RWPE2 (cell line): ENCODE results near the gene FAF1.
"Not testable (repeated sequence)": the region's sequence is repeated elsewhere in the genome, so short reads cannot be mapped to it uniquely, and the experiment has no call there.

Experiments used
- ATAC-seq: fragments of 200-7000 bp; cut with Tn5 transposase; 3 replicates; pipeline ENCODE4 v1.9.1; 2021; ENCODE audit warnings: low read depth
- DNase-seq: peaks from one replicate; pipeline ENCODE4 v3.0.0-alpha.2; 2020; ENCODE audit warnings: low spot score
- H3K27ac ChIP-seq: fragments of 450-650 bp; 2 replicates; pipeline ENCODE4 v1.5.1; 2017; ENCODE audit warnings: mild to moderate bottlenecking; ENCODE audit not compliant: poor library complexity, severe bottlenecking
- H3K27me3 ChIP-seq: fragments of 250-450 bp; sonication (Bioruptor Pico); 2 replicates; pipeline ENCODE4 v1.5.1; 2021; ENCODE audit warnings: mild to moderate bottlenecking, moderate library complexity; ENCODE audit not compliant: insufficient read depth, poor library complexity, severe bottlenecking
- H3K36me3 ChIP-seq: fragments of 250-450 bp; sonication (Bioruptor Pico); 2 replicates; pipeline ENCODE4 v1.5.1; 2020; ENCODE audit warnings: low read depth, mild to moderate bottlenecking, moderate library complexity
- H3K4me1 ChIP-seq: fragments of 250-450 bp; sonication (Bioruptor Pico); 2 replicates; pipeline ENCODE4 v1.5.1; 2021; ENCODE audit warnings: mild to moderate bottlenecking, moderate library complexity; ENCODE audit not compliant: insufficient read depth, poor library complexity, severe bottlenecking
- H3K4me3 ChIP-seq: fragments of 250-450 bp; sonication (Bioruptor Pico); 2 replicates; pipeline ENCODE4 v1.5.1; 2021; ENCODE audit warnings: mild to moderate bottlenecking, moderate library complexity; ENCODE audit not compliant: severe bottlenecking
- H3K9me3 ChIP-seq: fragments of 250-450 bp; sonication (Bioruptor Pico); 2 replicates; pipeline ENCODE4 v1.5.1; 2021; ENCODE audit warnings: mild to moderate bottlenecking, moderate library complexity; ENCODE audit not compliant: severe bottlenecking
- TF ChIP-seq, protein P1 (sequence below): fragments of 450-650 bp; IDR thresholded peaks from one replicate; pipeline ENCODE4 v1.5.1; 2017; ENCODE audit warnings: mild to moderate bottlenecking, moderate library complexity; ENCODE audit not compliant: poor library complexity, severe bottlenecking

FAF1 gene

DNA sequence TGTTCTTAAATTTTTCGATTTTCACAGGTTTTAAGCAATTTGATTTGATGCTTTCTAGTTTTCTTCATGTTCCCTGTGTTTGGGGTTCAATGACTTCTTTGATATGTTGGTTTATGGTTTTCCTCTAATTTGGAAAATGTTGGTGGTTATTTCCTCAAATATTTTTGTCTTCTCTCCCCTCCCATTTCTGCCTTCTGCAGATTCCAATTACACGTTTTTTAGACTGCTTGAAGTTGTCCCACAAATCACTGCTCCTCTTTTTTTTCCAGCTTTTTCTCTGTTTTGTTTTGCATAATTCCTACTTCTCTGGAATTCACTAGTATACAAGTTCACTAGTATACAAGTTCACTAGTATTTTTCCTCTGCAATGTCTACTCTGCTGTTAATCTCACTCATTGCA lies 61.3 kb downstream of the FAF1 start:
- DNase-seq (no peak), ATAC-seq (no peak)
- no peak overlapping the region for H3K4me3 ChIP-seq
- no peaks in the 10 kb centered on the region for H3K4me1 ChIP-seq
- H3K27ac ChIP-seq: no peak overlapping the region
- no peaks in the 10 kb centered on the region for H3K36me3 ChIP-seq
- peaks cover 3% of the 10 kb centered on the region for H3K9me3 ChIP-seq
- TF ChIP-seq, protein P1, sequence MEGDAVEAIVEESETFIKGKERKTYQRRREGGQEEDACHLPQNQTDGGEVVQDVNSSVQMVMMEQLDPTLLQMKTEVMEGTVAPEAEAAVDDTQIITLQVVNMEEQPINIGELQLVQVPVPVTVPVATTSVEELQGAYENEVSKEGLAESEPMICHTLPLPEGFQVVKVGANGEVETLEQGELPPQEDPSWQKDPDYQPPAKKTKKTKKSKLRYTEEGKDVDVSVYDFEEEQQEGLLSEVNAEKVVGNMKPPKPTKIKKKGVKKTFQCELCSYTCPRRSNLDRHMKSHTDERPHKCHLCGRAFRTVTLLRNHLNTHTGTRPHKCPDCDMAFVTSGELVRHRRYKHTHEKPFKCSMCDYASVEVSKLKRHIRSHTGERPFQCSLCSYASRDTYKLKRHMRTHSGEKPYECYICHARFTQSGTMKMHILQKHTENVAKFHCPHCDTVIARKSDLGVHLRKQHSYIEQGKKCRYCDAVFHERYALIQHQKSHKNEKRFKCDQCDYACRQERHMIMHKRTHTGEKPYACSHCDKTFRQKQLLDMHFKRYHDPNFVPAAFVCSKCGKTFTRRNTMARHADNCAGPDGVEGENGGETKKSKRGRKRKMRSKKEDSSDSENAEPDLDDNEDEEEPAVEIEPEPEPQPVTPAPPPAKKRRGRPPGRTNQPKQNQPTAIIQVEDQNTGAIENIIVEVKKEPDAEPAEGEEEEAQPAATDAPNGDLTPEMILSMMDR: no peak
- no peaks in the 10 kb centered on the region for H3K27me3 ChIP-seq

DNA sequence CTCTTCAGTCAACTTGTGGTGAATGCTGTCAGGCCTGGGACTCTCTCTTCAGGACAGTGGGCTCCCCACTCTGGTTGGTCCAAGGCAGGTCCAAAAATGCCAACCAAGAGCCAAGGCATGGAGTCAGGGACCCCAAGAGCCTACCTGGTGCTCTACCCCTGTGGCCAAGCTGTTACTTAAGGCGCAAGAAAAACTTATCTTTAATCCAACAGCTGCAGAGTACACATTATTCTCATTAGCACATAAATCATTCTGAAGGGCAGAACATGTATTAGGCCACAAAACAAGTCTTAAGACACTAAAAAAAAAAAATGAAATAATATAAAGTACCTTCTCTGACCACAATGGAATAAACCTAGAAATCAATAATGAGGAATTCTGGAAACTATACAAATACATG lies 65.7 kb downstream of the FAF1 start:
- ATAC-seq: no peak
- no peaks in the 10 kb centered on the region for H3K36me3 ChIP-seq
- DNase-seq: no peak
- H3K27me3 ChIP-seq: no peaks in the 10 kb centered on the region
- no peak overlapping the region for H3K27ac ChIP-seq
- peaks cover 3% of the 10 kb centered on the region for H3K9me3 ChIP-seq
- no peaks in the 10 kb centered on the region for H3K4me1 ChIP-seq
- H3K4me3 ChIP-seq: no peak overlapping the region
- TF ChIP-seq, protein P1: no peak

DNA sequence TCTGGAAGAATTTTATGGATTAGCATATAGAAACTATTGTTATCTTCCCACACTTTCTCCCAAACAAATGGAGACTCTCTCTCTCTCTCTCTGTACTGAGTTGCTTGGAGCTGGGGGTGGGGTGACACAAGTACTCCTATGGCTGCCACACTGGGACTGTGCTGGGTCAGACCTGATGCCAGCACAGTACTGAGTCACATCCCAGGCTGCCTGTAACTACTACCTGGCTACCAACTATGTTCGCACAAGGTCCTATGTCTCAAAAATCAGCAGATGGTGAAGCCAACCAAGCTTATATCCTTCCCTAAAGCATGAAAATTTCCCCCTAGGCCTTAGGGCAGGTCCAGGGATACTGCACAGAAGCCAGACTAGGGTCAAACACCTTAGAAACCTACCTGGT lies 66.6 kb downstream of the FAF1 start:
- ATAC-seq: no peak
- no peak overlapping the region for H3K27ac ChIP-seq
- DNase-seq: no peak
- H3K36me3 ChIP-seq: no peaks in the 10 kb centered on the region
- peaks cover 3% of the 10 kb centered on the region for H3K9me3 ChIP-seq
- no peaks in the 10 kb centered on the region for H3K27me3 ChIP-seq
- TF ChIP-seq, protein P1: no peak
- no peak overlapping the region for H3K4me3 ChIP-seq
- H3K4me1 ChIP-seq: no peaks in the 10 kb centered on the region

DNA sequence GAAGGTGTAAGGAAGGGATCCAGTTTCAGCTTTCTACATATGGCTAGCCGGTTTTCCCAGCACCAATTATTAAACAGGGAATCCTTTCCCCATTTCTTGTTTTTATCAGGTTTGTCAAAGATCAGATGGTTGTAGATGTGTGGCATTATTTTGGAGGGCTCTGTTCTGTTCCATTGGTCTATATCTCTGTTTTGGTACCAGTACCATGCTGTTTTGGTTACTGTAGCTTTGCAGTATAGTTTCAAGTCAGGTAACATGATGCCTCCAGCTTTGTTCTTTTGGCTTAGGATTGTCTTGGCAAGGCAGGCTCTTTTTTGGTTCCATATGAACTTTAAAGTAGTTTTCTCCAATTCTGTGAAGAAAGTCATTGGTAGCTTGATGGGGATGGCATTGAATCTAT lies 72.5 kb downstream of the FAF1 start:
- H3K36me3 ChIP-seq, H3K4me3 ChIP-seq, H3K27me3 ChIP-seq, DNase-seq, H3K27ac ChIP-seq, H3K4me1 ChIP-seq, H3K9me3 ChIP-seq, ATAC-seq: not testable (repeated sequence)

DNA sequence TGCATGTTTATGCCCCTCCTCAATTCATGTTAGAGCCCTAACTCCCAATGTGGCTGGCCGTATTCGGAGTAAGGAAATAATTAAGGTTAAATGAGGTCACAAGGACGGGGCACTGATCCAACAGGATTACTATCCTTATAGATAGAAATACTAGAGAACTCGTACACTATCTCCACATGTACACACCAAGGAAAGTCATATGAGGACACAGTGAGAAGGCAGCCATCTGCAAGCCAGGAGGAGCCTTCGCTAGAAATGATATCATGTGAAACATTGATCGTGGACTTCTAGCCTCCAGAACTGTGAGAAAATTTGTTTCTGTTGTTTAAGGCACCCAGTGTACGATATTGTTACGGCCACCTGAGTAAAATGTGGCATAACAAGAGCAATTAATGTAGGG lies 79.7 kb downstream of the FAF1 start:
- H3K4me1 ChIP-seq: no peaks in the 10 kb centered on the region
- TF ChIP-seq, protein P1: no peak

More for the DNA sequence above, 79.7 kb downstream of the FAF1 start:
- no peak overlapping the region for H3K27ac ChIP-seq
- no peak overlapping the region for H3K4me3 ChIP-seq
- H3K27me3 ChIP-seq: no peaks in the 10 kb centered on the region
- DNase-seq (no peak), ATAC-seq (no peak)
- no peaks in the 10 kb centered on the region for H3K36me3 ChIP-seq
- no peaks in the 10 kb centered on the region for H3K9me3 ChIP-seq
